GM21360 (cell line): ENCODE data around the gene PLCD4.
A peak's percentile ranks its signal among the peaks of the same experiment; 100 is the strongest.

Source experiments
- ATAC-seq: cut with Tn5 transposase; IDR thresholded peaks from one replicate; pipeline ENCODE4 v1.9.1; 2021; ENCODE audit warnings: mild to moderate bottlenecking, moderate library complexity; ENCODE audit not compliant: unreplicated experiment

PLCD4 gene

GRCh38 chr2:218662377-218662776 is 54.7 kb downstream of the PLCD4 start:
- ATAC-seq = no peak

DNA sequence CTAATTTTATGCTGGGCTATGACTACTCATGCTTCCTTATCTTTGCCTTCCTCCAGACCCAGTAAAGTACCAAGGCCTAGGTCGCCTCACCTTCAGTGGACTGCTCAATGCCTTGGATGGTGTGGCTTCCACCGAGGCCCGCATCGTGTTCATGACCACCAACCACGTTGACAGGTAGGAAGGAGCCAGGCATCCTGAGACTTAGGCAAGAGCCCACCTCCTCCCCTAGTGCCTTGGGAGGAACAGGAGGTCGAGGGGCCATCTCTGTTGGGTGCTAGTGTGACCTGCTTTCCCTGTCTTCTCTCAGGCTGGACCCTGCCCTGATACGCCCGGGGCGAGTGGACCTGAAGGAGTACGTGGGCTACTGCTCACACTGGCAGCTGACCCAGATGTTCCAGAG is 55.1 kb downstream of the PLCD4 start:
- no peak for ATAC-seq

DNA sequence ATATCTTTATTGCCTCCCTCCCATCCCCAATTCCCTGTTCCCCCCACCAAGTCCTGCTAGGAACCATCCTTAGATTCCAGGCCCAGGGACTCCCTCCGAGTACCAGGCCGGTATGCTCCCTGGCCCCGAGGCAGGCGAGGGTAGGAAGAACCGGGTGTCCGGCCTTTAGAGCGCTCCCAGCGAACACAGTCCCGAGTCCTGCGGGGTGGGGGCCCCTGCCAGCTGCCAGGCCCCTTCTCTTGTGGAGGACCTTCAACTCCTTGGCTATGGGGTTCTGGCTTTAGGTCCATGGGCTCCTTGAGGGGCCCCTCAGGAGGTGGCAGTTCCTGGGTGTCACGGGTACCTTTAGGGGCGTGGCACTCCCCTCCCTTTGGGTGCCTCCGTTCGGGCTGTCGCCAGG is 56.2 kb downstream of the PLCD4 start:
- no peak for ATAC-seq

- ATAC-seq = no peak
Observed at GRCh38 chr2:218664653-218665052, 57.0 kb downstream of the PLCD4 start.

DNA sequence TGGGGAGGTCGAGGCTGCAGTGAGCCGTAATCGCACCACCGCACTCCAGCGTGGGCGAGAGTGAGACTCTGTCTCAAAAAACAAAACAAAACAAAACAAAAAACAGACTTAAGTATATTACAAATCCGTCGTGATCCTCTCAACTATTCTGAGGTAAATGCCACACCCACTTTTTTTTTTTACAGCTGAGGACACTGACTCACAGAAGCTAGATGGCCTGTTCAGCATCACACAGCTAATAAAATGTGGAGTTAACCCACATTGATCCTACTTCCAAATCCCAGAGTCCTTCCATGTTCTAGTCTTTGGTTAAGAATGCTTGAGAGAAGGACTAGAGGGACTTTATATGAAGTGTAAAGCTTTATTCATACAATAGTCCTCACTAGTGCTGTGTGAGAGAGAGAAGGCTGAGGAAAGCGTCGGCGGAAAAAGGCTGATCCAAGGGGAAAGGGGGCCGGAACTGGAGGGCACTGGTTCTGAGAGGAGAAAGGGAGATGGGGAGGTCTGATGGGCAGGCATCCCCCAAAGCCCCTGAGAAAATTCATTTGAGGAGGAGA is 63.5 kb downstream of the PLCD4 start:
- ATAC-seq = no peak

- peak; percentile 90 for ATAC-seq
Observed at GRCh38 chr2:218671654-218672566, 64.2 kb downstream of the PLCD4 start, which contains the start of the genes RNF25 and STK36. Gene RNF25, minus strand, starts transcription at chr2:218672002. Its CDS starts 32 bp downstream, at chr2:218671970. Gene STK36, plus strand, starts transcription at chr2:218672086. Its CDS starts 744 bp downstream, at chr2:218672830.

- no peak for ATAC-seq
Observed at GRCh38 chr2:218679119-218679518, 71.4 kb downstream of the PLCD4 start.

- no peak for ATAC-seq
Observed at GRCh38 chr2:218680061-218680460, 72.4 kb downstream of the PLCD4 start.
